Heart left ventricle (tissue), 16 donors: ENCODE data around the gene MEP1B. TPM values are rescaled to one million over a fixed set of nuclear protein-coding genes. Genes with fewer than 3 reads are reported as not detected.
"Not testable (repeated sequence)": the region's sequence is repeated elsewhere in the genome, so short reads cannot be mapped to it uniquely, and the experiment has no call there.

Source experiments
- ATAC-seq, 4 donors: fragments of 200-7000 bp; cut with Tn5 transposase; one replicate each; pipeline ENCODE4 v1.9.1; 2020 to 2022; ENCODE audit warnings: moderate library complexity in 4 of 4, mild to moderate bottlenecking in 3 of 4, moderate number of reproducible peaks in 1 of 4
- DNase-seq, 5 donors: peaks; one replicate each; pipeline ENCODE4 v3.0.0-alpha.2; 2020
- H3K27ac ChIP-seq, 12 donors: fragments of 200-600 bp; sonication (generic) in 4 of 12; one replicate each; pipeline versions ENCODE4 v1.5.0 to v1.8.0; 2016 to 2022; ENCODE audit warnings: mild to moderate bottlenecking in 2 of 12
- H3K27me3 ChIP-seq, 9 donors: fragments of 200-600 bp; sonication (generic) in 2 of 9; one replicate each; pipeline versions ENCODE4 v1.5.1 to v1.8.0; 2016 to 2022; ENCODE audit warnings: mild to moderate bottlenecking in 3 of 9
- H3K36me3 ChIP-seq, 9 donors: fragments of 200-600 bp; sonication (generic) in 2 of 9; one replicate each; pipeline versions ENCODE4 v1.5.0 to v1.8.0; 2018 to 2022; ENCODE audit warnings: mild to moderate bottlenecking in 2 of 9
- H3K4me1 ChIP-seq, 12 donors: fragments of 200-600 bp; sonication (generic) in 4 of 12; one replicate each; pipeline versions ENCODE4 v1.5.0 to v1.8.0; 2016 to 2022; ENCODE audit warnings: mild to moderate bottlenecking in 3 of 12
- H3K4me3 ChIP-seq, 12 donors: fragments of 200-600 bp; sonication (generic) in 4 of 12; one replicate each; pipeline versions ENCODE4 v1.5.0 to v1.8.0; 2017 to 2022; ENCODE audit warnings: mild to moderate bottlenecking in 9 of 12, moderate library complexity in 4 of 12
- H3K9me3 ChIP-seq, 12 donors: fragments of 200-600 bp; sonication (generic) in 4 of 12; one replicate each; pipeline versions ENCODE4 v1.5.0 to v1.8.0; 2016 to 2022; ENCODE audit warnings: mild to moderate bottlenecking in 1 of 12
- POLR2A ChIP-seq, 2 donors: fragments of 450-650 bp; IDR thresholded peaks; one replicate each; pipeline ENCODE4 v1.6.1; 2017; ENCODE audit warnings: antibody characterized with exemption in 2 of 2, mild to moderate bottlenecking in 2 of 2, moderate library complexity in 2 of 2
- WGBS, 4 donors: extraction: QIAGEN DNeasy Blood & Tissue Kit in 2 of 4; methylation state at CpG; one replicate each; pipeline versions ENCODE4 v1.1.5 to v1.1.7; 2013 to 2018; 5-methylcytosine and 5-hydroxymethylcytosine counted together
- intact Hi-C, 10 donors: fragments of 100-400 bp; cut with DNase I; formaldehyde crosslinking; loops; one replicate each; pipeline versions ENCODE4 v1.11.1 to v1.14.2; 2022
- polyA plus RNA-seq, 2 donors: library from polyadenylated mRNA; stranded (reverse); fragments of 200-250 nt; gene quantifications; one replicate each; pipeline ENCODE4 v1.2.3, GENCODE V29; 2013
- total RNA-seq, 9 donors: library from RNA; depleted of rRNA in 2 of 9; stranded (reverse); fragments of >200 nt in 2 of 9; fragmentation: NEBNext Ultra II Directional in 3 of 9; extraction: Animal tissue kit (Norgen Biotek cat#: 25700) in 3 of 9; gene quantifications; one replicate each; pipeline versions ENCODE4 v1.1.0 to v1.2.4, GENCODE V29; 2016 to 2023
- TF ChIP-seq, protein P1 (sequence below), 12 donors: fragments of 200-600 bp; sonication (generic) in 4 of 12; IDR thresholded peaks; one replicate each; pipeline versions ENCODE4 v1.5.0 to v1.8.0; 2018 to 2022; ENCODE audit warnings: antibody characterized with exemption in 12 of 12, mild to moderate bottlenecking in 5 of 12
- donor health status: ischemic (EF 13 %, LVEDD 7.1; RV severe dilation, severe dysfunction).
- donor health status: healthy with polysubstance abuse.
- donor health status: DM: no; HTN: yes; CAD: no.
- donor health status: DM: no; HTN: no; CAD: no.
- donor health status: ischemic (EF 25% LVEDD 6.9; RV normal size, moderate dysfunction).
- donor health status: ischemic (EF 25% LVEDD 5.7; RV mildly dilated, moderate dysfunction).
- donor health status: healthy.
- donor health status: DM: yes; HTN: yes; CAD: no.
- donor health status: ischemic (EF 35%, LVEDD 5.7; RV mildly dilated, moderate dysfunction).
- donor health status: nonischemic (EF 11% LVEDD 7.7; RV severe dilation, severe dysfunction).
- donor health status: DM: yes; HTN: yes; CAD: no.
- donor health status: PGD.
- donor health status: ischemic (EF 29% LVEDD 5.4; RV normal size, mild dysfunction).
- donor health status: nonischemic (EF 23%, LVEDD 6.1; RV moderate dilation, normal function).

The MEP1B gene
- total and polyA plus RNA-seq, 11 donors, result 0.17 TPM; not detected in 10

DNA sequence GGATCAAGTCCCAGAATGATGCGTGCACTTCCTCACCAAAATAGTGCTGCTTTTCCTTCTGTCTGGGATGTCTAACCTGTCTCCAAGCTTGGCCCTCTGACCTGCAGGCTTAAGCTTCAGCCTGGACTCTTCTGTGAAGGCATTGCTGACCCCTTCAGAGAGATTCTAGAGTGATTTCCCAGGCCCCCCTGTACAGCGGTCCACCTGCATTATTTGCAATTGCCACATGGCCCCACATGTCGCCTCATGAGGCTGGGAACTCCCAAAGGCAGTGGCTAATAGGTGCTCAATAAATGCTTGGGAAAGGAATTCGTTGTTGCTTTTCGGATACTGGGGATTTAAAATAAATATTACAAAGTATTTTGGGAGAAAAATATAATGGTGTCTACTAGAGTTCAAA lies 32.3 kb upstream of the MEP1B start:
- no peak overlapping the region for H3K27ac ChIP-seq
- WGBS, 4 donors, result 72 to 80% (median 74%) methylated on average over 4 to 5 of the region's 5 CpGs
- H3K4me3 ChIP-seq, result no peak overlapping the region
- H3K4me1 ChIP-seq, result peaks cover 0 to 8% (median 3%) of the 10 kb centered on the region in 12 donors
- H3K27me3 ChIP-seq, result peaks cover 0 to 5% (median 0%) of the 10 kb centered on the region in 9 donors
- H3K9me3 ChIP-seq, result no peaks in the 10 kb centered on the region
- intact Hi-C loops, result loop anchor here in 9 of 10 donors (2.0 to 10.0 kb wide), 5 partner anchors 115 to 395 kb away; partner anchors contain the start of gene GAREM1 (in 8 of the 9)
- TF ChIP-seq, protein P1, sequence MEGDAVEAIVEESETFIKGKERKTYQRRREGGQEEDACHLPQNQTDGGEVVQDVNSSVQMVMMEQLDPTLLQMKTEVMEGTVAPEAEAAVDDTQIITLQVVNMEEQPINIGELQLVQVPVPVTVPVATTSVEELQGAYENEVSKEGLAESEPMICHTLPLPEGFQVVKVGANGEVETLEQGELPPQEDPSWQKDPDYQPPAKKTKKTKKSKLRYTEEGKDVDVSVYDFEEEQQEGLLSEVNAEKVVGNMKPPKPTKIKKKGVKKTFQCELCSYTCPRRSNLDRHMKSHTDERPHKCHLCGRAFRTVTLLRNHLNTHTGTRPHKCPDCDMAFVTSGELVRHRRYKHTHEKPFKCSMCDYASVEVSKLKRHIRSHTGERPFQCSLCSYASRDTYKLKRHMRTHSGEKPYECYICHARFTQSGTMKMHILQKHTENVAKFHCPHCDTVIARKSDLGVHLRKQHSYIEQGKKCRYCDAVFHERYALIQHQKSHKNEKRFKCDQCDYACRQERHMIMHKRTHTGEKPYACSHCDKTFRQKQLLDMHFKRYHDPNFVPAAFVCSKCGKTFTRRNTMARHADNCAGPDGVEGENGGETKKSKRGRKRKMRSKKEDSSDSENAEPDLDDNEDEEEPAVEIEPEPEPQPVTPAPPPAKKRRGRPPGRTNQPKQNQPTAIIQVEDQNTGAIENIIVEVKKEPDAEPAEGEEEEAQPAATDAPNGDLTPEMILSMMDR (IDR thresholded peaks at IDR 0.05), result no peak
- no peak for TF ChIP-seq POLR2A (IDR thresholded peaks at IDR 0.05)
- DNase-seq (no peak), ATAC-seq (no peak)
- no peaks in the 10 kb centered on the region for H3K36me3 ChIP-seq

DNA sequence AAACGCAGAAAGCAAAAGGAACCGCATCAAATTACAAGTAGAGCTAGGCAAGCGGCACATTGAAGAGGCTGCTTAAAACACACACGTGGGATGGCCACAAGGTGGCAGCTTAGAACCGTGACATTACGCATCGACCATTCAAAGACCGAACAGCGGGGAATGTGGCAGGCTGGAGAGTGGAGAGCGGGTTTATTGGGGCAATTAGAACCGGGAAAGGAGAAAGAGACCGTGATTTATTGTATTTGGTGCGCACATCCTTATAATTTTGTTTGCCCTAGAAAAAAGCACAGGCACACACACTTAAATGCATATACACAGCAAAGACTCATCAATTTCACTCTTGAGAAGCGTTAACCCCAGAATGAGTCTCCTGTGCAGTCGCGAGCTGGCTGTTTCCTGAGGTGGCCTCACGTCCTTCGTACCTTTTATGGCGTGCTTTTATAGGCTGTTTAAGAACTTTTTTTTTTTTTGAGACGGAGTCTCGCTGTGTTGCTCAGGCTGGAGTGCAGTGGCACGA lies 31.7 kb upstream of the MEP1B start:
- Histone ChIP-seq H3K4me3 (peak overlapping the region in 7 of 12 donors; percentile 6 to 39 (median 22)), H3K4me1 (peaks cover 0 to 8% (median 3%) of the 10 kb centered on the region in 12 donors), H3K27me3 (peaks cover 0 to 5% (median 0%) of the 10 kb centered on the region in 9 donors), H3K36me3 (no peaks in the 10 kb centered on the region), H3K27ac (no peak overlapping the region), H3K9me3 (no peaks in the 10 kb centered on the region)
- ATAC-seq (peak; percentile 80 to 99 (median 97)), DNase-seq (peak; percentile 69 to 80 (median 73))
- TF ChIP-seq POLR2A (IDR thresholded peaks at IDR 0.05), result no peak
- TF ChIP-seq, protein P1 (IDR thresholded peaks at IDR 0.05), result peak; percentile 74 to 88 (median 82)
- 14 to 17% (median 15%) methylated on average over 22 of the region's 22 CpGs for WGBS, 4 donors
- intact Hi-C loops, result loop anchor here (1.0 to 10.0 kb wide), 8 partner anchors 114 to 395 kb away; partner anchors contain the start of gene GAREM1 (in 9 of the 10)

DNA sequence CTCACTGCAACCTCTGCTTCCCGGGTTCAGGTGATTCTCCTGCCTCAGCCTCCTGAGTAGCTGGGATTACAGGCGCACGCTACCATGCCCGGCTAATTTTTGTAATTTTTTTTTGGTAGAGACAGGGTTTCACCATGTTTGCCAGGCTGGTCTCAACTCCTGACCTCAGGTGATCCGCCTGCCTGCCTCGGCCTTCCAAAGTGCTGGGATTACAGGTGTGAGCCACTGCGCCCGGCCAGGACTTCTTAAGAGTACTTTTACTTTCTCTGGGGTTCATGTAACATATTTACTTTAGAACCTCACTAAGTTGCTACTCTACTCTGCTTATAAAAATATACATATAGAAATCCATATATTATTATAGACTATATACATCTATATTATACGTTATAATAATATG lies 31.2 kb upstream of the MEP1B start:
- 66 to 90% (median 79%) methylated on average over 9 of the region's 9 CpGs for WGBS, 4 donors
- DNase-seq, ATAC-seq, H3K4me1 ChIP-seq, H3K36me3 ChIP-seq, H3K27me3 ChIP-seq, H3K27ac ChIP-seq, H3K9me3 ChIP-seq: not testable (repeated sequence)
- H3K4me3 ChIP-seq, result peak overlapping the region in 4 of 12 donors; percentile 7 to 25 (median 20)
- intact Hi-C loops, result loop anchor here (1.0 to 10.0 kb wide), 8 partner anchors 114 to 394 kb away; partner anchors contain the start of gene GAREM1 (in 9 of the 10)

DNA sequence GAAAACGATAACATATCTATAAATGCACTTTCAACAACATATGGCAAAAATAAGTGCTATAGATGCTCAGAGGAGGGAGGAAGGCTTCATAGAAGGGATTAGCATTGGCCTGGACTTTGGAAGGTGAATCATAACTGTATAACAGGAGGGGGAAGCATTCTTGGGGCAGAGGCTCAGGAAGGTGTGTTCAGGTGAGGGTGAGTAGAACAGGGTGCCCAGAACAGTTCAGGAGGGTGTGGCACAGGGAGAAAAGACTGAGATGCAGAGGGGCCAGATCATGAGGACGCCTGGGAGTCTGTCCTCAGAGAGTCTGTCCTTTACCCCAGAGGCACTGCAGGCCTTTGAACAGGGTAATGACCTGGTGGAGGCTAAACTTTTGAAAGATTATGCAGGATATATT lies 29.3 kb upstream of the MEP1B start:
- 79 to 86% (median 84%) methylated on average over 2 of the region's 2 CpGs for WGBS, 4 donors
- peaks cover 0 to 5% (median 0%) of the 10 kb centered on the region in 9 donors for H3K27me3 ChIP-seq
- H3K36me3 ChIP-seq, result no peaks in the 10 kb centered on the region
- intact Hi-C loops, result loop anchor here in 5 of 10 donors (1.0 to 10.0 kb wide), 4 partner anchors 104 to 392 kb away; no protein-coding TSS in a partner anchor
- H3K4me1 ChIP-seq, result peaks cover 0 to 8% (median 3%) of the 10 kb centered on the region in 12 donors
- ATAC-seq (no peak), DNase-seq (no peak)
- no peak overlapping the region for H3K4me3 ChIP-seq
- H3K9me3 ChIP-seq, result no peaks in the 10 kb centered on the region
- H3K27ac ChIP-seq, result no peak overlapping the region
- TF ChIP-seq, protein P1 (IDR thresholded peaks at IDR 0.05), result no peak
- TF ChIP-seq POLR2A (IDR thresholded peaks at IDR 0.05), result no peak
